ENCODE results near the gene DCX. TPM values are rescaled to one million over a fixed set of nuclear protein-coding genes. Genes with fewer than 3 reads are reported as not detected.
A peak's percentile ranks its signal among the peaks of the same experiment; 100 is the strongest.

Gene DCX
- polyA plus RNA-seq, 3 donors, result 2.0 to 2.2 (median 2.1) TPM

DNA sequence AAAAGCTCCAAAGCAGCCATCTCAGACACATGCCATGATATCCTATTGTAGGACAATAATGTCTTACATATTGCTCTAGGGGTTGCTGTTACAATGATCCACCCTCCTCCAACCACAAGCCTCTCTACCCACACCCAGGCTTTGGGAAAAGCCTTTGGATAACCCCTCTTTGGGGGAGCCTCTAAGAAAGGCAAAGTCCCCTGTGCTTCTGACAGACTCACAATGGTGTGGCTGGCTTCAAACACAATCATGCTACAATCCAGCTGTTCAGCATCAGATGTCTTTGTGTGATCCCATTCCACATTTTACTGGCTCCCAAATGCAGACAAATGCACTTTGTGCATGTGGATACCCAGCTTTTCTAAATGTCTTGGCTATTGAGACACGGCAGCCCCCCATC is 75.9 kb downstream of the DCX start:
- DNase-seq (ENCODE audit: extremely low read depth in 1 of 11, low read depth in 9 of 11, low spot score in 4 of 11), result no peak

DNA sequence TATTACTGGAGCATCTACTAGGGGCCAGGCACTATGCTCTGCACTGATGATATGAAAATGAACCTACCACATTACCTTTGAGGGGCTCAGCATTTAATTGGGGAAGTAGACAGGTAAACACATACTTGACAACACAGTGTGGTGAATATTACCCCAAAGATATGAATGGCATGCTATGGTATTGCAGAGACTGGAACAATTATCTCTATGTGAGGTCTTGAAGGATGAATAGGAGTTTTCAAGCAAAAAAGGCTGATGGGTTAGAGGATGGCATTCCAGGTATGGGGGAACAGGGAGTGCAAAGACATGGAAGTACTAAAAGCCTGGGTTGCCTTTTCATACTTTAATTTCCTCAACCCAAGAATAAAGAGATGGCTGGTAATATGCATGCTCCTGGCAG is 82.6 kb downstream of the DCX start:
- DNase-seq (ENCODE audit: extremely low read depth in 1 of 11, low read depth in 9 of 11, low spot score in 4 of 11), result no peak

DNA sequence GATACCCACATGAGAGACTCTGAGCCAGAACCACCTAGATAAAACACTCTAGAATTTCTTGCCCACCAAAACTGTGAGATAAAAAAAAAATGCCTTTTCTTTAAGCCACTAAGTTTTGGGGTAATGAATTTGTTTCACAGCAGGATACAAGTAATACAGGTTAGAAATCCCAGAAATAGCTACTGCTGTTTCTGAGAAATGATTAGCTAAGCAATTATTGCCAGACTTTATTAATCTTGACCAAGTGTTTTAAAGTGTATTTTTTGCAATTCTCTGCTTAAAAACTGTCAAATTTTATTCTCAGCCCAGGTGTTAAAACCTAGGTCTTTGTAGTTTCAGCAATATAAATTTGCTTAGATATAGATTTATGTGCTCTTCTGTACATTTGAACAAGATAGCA is 83.1 kb downstream of the DCX start:
- no peak for DNase-seq (ENCODE audit: extremely low read depth in 1 of 11, low read depth in 9 of 11, low spot score in 4 of 11)

DNA sequence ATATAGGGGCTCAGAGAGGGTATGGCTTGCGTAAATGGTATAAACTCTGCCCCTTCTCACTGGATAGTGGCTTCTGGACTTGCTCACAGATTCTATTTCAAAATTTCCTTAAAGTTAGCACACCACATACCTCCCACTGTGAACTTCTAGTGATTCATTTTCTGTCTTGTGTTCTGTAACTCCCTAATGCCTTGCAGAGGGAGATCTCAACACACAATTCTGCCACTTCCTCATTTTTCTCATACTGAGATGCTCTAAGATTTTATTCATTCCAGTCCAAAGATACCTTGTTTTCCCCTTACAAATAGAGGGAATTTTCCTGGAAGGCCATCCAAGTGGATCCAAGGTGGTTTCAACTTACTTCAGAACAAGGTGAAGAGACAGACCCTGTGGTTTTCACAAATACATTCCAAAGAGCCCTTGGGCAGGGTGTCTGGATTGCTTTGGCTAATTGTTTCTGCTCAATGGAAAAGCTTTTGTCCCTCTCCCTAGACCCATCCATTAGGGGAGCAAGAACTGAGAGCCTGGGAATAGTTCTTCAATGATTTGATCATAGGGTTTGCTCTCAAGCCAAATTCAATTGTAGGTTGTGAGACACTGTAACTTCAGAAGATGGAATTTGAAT is 89.6 kb downstream of the DCX start:
- no peak for DNase-seq (ENCODE audit: extremely low read depth in 1 of 11, low read depth in 9 of 11, low spot score in 4 of 11)

DNA sequence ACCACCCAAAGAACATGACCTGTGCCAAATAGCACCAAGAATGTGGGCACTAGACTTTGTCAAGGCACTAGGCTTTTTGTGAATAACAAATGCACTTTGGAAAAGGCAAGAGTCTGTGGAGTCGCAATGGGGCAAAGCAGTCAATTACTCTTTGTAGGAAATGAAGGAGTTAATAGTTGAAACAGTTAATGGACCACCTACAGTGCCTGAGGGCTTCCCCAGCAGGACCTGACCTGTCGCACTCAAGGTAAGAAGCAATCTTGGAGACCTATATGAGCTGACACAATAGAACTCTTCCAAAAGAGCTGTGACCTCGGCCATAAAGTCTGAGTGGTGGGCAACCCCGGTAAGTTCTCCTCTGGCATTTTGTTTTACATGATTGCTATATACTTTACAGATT is 92.5 kb downstream of the DCX start:
- DNase-seq (ENCODE audit: extremely low read depth in 1 of 11, low read depth in 9 of 11, low spot score in 4 of 11), result no peak

DNA sequence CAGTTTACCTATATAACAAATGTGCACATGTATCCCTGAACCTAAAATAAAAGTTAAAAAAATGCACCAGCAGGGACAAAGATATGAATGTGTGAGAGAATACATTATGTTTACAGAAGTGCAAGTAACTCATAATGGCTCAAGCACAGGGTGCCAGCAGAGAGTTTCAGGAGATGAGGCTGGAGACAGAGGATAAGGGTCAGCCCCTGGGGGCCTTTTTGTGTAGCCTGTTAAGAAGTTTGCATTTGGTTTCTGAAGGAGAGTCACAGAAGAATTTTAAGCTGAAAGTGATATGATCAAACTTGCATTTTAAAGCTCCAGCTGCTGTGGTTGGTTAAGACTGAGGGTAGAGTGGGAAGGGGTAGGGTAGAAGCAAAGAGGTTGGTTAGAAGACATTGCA is 93.1 kb downstream of the DCX start:
- DNase-seq (ENCODE audit: extremely low read depth in 1 of 11, low read depth in 9 of 11, low spot score in 4 of 11), result no peak

DNA sequence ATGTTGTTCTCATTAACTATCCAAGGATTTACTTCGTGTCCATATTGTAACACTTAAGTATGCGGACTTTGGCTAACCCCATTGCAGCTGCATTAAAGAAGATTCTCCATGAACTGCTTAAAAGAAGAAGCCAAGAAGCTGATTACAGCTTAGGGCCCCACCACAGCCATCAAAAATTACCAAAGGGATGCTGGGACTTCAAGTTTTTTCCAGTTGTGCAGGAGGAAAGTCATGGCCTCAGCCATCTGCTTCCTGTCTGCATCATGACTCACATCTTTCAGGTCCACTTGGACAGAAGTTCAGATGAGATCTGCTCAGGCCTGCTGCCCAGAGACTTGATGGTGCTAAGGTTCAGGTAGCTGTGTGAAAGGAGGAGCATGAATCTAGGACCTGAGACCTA is 102.9 kb downstream of the DCX start:
- no peak for DNase-seq (ENCODE audit: extremely low read depth in 1 of 11, low read depth in 9 of 11, low spot score in 4 of 11)

DNA sequence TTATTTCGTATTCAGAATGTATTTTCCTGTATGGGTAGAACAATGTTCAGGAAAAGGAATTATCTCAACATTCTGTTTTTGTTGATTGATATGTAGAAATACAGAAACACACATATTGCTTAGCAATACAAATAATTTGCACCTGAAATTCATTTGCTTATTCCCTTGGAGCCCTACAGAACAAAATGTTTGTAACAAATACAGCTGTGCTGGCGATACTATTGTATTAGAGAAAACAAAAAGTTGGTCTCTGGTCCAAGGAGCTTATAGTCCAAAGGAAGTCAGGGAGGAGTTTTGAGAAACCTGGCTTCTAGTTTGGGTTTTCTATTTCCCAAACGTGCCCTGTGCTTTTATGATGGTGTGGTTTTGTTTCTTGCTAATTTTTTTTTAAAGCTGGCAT is 104.0 kb downstream of the DCX start:
- no peak for DNase-seq (ENCODE audit: extremely low read depth in 1 of 11, low read depth in 9 of 11, low spot score in 4 of 11)

DNA sequence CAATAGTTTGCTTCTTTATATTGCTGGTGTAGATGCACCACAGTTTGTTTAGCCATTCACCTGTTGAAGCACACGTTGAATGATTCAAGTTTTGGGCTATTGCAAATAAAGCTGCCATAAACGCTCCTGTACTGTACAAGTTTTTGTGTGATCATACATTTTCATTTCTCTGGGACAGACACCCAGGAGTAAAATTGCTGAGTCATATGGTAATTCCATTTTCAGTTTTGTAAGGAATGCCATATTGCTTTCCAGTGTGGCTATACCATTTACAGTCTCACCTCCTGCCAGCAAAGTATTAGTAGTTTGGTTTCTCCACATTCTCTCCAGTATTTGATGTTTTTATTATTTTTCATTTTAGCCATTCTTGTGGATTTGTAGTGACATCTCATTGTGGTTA is 109.7 kb downstream of the DCX start:
- no peak for DNase-seq (ENCODE audit: extremely low read depth in 1 of 11, low read depth in 9 of 11, low spot score in 4 of 11)

DNA sequence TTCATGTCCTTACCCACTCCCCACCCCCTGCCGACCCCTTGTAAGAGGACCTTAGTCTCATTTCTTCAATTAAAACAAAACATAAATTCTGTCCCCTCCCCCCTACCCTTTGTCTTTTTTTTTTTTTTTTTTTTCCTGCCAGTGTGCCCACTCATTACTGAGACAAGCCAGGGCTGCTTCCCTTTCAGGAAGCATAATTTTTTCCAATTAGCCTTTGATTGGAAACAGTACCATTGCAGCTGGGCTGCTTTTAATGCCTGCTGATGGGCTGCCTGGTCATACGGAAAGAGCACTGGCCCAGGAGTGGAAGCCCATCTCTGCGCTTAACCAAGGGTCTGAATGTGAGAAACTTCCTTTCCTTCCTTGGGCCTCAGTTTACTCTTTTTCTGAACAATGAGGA is 123.2 kb downstream of the DCX start:
- DNase-seq (ENCODE audit: extremely low read depth in 1 of 11, low read depth in 9 of 11, low spot score in 4 of 11), result no peak

DNA sequence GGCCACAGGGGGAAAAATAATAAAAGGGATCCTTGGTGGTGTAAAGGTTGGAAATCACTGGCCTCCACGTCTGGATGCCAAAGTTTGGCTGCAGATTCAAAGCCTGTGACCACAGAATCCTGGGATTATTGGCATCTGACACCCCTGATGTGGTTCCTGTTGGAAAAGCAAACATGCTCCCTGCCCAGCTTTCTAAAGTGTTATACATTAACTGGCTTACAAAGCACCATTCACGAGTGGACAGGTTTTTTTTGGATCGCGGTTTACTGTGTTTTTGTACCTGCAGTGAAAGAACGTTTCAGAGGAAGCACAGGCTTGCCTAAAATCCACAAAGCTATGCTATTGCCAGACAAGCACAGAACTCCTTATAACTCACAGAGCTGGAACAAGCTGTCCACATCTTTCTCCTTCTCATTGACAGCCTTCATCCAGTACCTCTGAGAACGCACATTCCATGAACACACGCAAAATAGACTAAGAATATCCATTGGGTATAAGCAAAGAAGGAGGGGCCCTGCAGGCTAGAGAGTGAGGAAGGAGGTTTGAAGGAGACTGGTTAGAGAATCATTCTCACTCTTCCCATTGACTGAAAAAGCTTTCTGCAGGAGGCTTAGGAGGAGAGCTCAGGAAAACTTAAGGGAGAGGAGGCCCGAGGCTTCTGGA is 127.2 kb downstream of the DCX start:
- DNase-seq (ENCODE audit: extremely low read depth in 1 of 11, low read depth in 9 of 11, low spot score in 4 of 11), result no peak

DNA sequence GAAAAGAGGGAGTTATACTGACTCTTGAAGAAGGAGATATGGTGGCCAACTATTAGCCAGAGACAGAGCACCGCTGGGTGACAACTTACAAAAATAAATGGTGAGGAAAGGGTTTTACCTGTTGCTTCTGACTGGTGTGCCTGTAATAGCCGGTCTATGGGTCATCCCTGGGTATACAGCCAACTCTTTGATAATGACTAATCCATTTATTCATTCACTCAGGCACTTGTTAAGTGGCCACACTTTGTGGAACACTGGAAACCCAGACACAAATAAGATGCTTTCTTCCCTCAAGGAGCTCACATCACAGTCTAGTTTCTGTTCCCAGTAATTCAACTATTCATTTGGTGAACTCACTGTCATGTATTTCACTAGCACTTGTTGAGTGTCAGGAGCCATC is 128.5 kb downstream of the DCX start:
- no peak for DNase-seq (ENCODE audit: extremely low read depth in 1 of 11, low read depth in 9 of 11, low spot score in 4 of 11)

DNA sequence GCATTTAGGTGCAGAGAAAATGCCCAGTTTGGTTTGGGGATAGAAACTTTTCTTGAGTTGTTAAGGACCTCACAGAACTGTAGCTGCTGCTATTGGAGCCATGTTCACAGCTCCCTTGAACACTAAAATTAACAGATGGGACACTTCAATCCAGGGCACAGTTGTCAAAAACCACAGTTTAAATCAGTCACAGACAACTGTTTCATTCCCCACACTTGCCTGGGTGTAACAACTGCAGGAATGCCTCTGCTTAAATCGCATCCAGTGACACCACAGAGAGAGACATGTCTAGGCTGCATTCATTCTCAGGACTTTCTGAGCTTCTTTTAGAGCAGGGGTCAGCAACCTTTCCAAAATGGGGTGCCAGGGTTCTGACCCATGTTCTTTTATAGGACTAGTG is 129.0 kb downstream of the DCX start:
- no peak for DNase-seq (ENCODE audit: extremely low read depth in 1 of 11, low read depth in 9 of 11, low spot score in 4 of 11)

DNA sequence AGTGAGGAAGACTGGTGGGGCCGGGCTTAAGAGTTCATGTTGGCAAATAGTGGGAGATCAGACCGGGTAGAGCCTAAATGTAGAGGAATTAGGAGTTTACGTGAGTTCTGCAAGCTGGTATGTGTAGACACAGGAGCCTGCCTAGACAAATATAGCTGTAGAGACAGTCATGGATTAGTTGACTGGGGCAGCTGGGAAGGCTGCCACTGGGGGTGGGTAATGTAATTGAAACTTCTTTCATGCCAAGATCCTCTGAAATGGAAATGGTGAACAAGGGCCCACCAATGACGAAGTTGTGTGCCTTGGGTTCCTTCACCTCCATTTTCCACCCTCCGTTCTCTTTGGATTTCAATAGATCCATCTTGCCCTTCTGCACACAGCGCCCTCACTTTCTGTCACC is 129.9 kb downstream of the DCX start:
- no peak for DNase-seq (ENCODE audit: extremely low read depth in 1 of 11, low read depth in 9 of 11, low spot score in 4 of 11)

DNA sequence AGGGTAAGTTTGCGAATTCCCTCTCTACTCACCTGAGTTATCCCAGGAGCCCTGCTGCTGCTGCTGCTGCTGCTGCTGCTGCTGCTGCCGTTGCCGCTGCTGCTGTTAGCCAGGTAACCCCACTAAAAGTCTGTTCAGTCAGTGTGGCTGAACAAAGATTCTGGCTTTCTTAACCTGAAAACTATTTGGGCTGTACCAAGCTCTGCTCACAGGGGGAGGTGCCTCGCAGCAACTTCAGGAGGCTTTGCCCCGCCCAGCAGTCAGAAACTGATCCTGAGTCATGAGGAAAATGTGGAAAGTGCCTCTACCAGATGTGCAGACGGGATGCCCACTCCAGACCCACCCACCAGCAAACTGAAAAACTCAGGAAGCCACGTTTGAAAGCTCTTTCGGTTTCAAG is 141.7 kb downstream of the DCX start, which contains the start of gene CAPN6:
Gene CAPN6, minus strand, starts transcription at position 145 of the 400 bp plus-strand sequence. CDS start 6,547 bp downstream, outside the sequence.
- peak in 6 of 11 donors; percentile 4 to 42 (median 18) for DNase-seq (ENCODE audit: extremely low read depth in 1 of 11, low read depth in 9 of 11, low spot score in 4 of 11)

DNA sequence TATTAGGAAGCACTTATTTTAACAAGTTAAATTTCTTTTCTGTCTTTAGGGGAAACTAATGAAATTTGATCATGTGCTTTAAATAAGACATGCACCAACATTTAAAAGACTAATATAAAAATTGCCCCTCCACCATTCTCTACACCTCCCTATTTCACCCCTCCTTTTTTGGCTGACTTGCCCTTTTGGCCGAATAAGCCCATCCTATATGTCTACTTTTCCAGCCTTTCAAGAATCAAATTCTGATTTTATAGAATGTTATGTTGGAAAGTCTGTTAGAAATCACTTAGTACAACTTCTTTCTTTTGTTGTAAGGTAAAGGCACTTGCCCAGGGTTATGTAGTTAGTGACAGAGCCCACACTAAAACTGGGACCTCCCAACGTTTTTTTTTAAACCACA is 143.5 kb downstream of the DCX start:
- no peak for DNase-seq (ENCODE audit: extremely low read depth in 1 of 11, low read depth in 9 of 11, low spot score in 4 of 11)

DNA sequence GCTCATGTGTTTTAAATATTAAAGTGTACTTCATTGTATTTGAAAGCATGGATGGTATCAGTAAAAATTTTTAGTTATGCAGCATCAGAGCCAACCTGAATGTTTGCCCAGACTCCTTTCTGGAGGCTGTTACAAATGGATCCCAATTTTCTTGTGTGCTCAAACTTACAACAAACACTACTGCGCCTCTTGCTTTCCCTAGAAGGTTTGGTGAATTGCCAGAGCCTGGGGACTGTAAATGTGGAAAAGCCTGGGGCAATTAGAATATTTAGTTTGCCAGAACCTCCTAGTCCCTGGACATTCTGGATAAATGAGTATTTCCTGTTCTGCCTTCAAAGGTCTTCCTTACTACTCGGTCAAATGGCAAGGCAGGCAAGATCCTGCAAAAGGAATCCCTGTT is 146.5 kb downstream of the DCX start:
- no peak for DNase-seq (ENCODE audit: extremely low read depth in 1 of 11, low read depth in 9 of 11, low spot score in 4 of 11)

DNA sequence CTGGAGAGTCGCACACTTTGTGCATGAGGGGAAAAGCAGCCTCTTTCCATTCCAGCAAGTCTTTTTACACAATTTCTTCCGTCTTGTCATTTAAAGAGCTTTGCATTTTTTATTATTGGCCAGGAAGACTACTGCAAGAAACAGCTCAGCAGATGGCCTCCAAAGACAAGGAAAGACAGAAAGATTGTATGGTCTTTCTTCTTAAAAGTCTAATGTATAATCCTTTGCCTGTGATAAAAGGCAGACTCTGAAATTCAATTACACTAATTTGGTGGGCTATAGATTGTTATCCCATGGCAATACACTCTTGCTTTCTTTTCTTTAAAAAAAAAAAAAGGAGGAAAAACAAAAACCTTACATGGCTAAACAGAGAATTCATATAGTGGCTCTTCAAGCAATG is 147.6 kb downstream of the DCX start:
- DNase-seq (ENCODE audit: extremely low read depth in 1 of 11, low read depth in 9 of 11, low spot score in 4 of 11), result no peak

DNA sequence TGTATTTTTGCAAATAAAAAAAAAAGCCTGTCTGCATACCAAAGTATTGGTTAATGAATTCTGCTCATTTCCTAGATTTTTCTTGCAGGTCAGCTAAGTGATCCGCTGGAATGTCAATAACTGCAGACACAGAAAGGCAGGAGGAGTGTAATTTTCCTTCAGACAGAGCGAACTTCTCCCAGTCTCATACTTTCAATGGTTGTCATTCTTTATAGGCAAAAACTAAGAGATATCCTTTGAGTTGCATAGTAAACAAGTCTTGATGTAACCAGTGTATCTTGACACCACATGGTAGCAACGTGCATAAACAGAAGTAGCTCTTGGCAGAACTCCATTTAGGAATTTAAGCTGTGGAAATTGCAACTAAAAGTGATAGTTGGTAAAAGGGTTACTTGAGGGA is 149.9 kb downstream of the DCX start:
- no peak for DNase-seq (ENCODE audit: extremely low read depth in 1 of 11, low read depth in 9 of 11, low spot score in 4 of 11)

DNA sequence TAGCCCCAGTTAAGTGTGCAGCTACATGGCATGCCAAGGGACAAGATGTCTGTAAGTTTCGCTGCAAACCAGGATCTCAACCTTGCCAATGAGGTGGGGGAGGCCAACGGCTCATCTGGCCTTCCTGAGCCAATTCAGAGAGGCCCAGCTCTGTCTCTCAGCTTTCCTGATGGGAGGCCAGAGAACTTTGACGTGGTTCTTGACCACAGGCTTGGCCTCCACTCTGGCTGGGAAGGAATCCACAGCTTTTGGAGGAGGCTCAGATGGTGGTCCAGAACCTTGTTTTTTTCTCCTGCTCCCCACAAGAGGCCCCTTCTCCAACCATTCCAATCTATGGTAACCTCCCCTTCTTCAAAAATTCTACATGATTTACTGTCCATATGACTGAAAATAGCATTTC is 151.5 kb downstream of the DCX start:
- DNase-seq (ENCODE audit: extremely low read depth in 1 of 11, low read depth in 9 of 11, low spot score in 4 of 11), result no peak

DNA sequence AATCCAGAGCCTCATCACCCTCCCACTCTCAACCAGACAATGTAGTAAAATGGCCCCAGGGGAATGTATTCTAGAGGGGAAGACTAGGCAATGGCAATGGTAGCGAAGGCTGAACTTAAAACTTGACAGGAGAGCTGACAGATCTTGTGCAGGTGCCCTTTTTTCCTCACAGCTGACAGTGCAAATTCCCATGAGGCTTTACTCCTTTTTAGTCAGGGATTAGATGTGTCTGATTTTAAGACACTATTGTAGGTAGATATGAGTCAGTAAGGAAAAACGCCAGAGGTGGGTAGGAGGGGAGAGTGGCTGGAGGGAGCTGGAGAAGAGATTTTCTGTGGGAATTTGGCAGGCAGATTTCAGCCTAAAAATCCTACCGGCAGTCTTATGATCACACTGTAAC is 152.4 kb downstream of the DCX start:
- no peak for DNase-seq (ENCODE audit: extremely low read depth in 1 of 11, low read depth in 9 of 11, low spot score in 4 of 11)
